HG02610 (cell line): Measurements from ENCODE around the gene NCR2.
"Not testable (repeated sequence)": the region's sequence is repeated elsewhere in the genome, so short reads cannot be mapped to it uniquely, and the experiment has no call there.

Experiments
- ATAC-seq: cut with Tn5 transposase; IDR thresholded peaks from one replicate; pipeline ENCODE4 v1.9.1; 2021; ENCODE audit warnings: mild to moderate bottlenecking, moderate library complexity; ENCODE audit not compliant: unreplicated experiment

Gene NCR2, protein sequence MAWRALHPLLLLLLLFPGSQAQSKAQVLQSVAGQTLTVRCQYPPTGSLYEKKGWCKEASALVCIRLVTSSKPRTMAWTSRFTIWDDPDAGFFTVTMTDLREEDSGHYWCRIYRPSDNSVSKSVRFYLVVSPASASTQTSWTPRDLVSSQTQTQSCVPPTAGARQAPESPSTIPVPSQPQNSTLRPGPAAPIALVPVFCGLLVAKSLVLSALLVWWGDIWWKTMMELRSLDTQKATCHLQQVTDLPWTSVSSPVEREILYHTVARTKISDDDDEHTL

GRCh38 chr6:41335296-41335695, at the start of gene NCR2:
TSS of gene NCR2 (plus strand) at chr6:41335608. CDS start at chr6:41335877, 269 bp downstream.
- ATAC-seq, result no peak

GRCh38 chr6:41286544-41287346, 48.7 kb upstream of the NCR2 start, which contains the start of gene TREM1:
TSS of gene TREM1 (minus strand) at chr6:41286682. CDS start at chr6:41286655, 27 bp downstream.
- no peak for ATAC-seq

DNA sequence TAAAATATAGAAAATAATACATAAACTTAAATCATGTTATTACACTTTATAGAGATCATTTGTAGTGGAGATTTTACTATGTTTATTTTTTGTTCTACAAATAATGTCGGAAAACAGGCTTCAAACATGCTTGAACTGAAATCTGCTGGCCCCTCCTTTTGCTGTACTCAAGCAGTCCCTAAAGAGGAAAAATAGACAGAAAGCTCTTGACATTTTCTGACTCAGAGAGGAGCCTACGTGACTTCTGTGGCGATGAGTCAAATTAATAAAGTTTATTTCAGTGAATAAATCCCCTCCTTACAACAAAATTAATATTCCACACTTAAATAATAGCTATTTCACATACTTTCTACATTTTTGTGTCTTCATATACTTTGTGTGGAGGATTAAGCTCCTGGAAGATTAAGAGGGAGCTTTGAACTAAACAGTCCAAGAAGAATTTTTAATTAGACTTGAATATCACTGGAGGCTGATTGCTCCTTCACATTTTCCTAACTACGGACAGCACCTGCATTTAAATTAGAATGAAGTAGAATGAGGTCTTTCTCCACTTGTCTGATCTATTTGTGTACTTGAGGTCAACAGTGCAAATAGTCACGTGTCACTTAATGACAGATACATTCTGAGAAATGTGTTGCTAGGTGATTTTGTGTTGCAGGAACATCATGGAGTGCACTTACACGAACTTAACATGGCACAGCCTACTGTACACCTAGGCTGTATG, 47.2 kb upstream of the NCR2 start:
- ATAC-seq, result no peak

GRCh38 chr6:41288754-41289129, 46.7 kb upstream of the NCR2 start:
- ATAC-seq, result no peak

GRCh38 chr6:41289815-41290214, 45.6 kb upstream of the NCR2 start:
- no peak for ATAC-seq

GRCh38 chr6:41291717-41292116, 43.7 kb upstream of the NCR2 start:
- no peak for ATAC-seq

GRCh38 chr6:41294214-41294872, 41.1 kb upstream of the NCR2 start:
- ATAC-seq, result no peak

GRCh38 chr6:41297248-41297647, 38.2 kb upstream of the NCR2 start:
- ATAC-seq, result not testable (repeated sequence)

DNA sequence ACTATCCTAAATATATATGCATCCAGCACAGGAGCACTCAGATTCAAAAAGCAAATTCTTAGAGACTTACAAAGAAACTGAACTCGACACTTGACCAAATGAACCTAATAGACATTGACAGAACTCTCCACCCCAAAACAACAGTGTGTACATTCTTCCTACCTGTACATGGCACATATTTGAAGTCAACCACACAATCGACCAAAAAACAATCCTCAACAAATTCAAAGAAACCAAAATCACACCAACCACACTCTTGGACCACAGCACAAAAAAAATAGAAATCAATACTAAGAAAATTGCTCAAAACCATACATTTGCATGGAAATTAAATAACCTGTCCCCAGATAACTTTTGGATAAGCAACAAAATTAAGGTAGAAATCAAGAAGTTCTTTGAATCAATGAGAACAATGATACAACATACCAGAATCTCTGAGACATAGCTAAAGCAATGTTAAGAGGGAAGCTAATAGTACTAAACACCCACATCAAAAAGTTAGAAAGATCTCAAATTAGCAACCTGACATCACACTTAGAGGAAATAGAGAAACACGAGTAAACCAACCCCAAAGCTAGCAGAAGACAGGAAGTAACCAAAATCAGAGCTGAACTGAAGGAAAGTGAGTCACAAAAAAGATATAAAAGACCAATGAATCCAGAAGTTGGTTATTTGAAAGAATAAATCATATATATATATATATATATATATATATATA, 36.5 kb upstream of the NCR2 start:
- no peak for ATAC-seq

- ATAC-seq, result no peak
These were observed 32.8 kb upstream of the NCR2 start for GRCh38 chr6:41302638-41303037.

DNA sequence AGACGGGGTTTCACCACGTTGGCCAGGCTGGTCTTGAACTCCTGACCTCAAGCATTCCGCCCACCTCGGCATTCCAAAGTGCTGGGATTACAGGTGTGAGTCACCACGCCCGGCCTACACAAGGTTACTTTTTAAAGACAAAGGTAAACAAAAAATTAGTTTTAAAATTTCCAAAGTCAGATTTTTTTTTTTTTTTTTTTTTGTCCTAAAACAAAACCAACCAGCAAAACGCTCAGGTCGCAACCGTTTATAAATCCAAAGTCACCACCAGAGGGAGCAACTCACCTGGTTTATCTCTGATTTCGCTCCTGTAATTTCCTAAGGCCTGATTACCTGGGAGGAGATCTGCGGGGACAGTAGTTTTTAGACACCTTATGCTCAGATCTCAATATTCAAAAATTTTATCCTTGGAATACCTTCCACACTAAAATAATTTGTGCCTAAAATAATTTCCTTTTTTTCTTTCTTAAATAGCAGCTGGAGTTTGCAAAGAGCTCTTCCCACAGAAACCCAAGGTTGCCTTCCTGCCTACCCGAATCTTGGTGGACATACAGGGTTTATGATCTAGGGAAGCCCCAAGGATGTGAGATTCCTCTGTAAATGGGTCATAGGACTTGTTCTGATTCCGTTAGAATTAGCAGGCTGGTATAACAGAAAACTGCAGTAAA, 29.1 kb upstream of the NCR2 start:
- no peak for ATAC-seq

GRCh38 chr6:41315203-41315602, 20.2 kb upstream of the NCR2 start:
- ATAC-seq, result no peak

DNA sequence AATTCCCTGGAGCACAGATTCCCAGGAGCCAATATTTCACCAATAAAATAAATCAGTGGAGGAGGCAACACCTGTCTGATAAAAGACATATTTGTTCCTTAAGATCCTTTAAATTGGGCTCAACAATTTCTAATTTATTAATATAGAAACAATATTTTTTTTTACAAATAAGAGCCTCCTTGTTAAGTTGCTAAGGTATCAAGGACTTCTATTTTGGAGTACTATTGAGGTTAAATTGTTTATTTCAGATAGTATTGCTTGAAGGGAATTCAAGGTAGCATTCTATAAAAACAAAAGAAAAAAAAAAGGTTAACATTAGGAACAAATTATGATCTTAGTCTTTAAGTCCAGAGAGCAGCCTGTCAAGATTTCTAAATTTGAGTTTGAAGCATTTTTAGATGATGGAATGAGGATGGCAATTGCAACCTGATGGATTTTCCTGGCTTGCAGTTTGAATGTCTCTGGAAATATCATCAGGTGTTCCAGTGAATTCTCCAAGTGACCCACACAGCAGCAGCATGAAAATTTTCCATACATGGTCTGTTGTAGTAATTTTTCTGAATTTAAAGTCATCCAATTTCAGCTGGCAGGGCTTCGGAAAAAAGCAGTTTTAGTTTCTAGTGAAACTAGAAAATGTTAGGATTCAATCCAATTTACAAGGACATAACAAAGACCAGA, 19.3 kb upstream of the NCR2 start:
- no peak for ATAC-seq

- ATAC-seq, result no peak
These were observed 17.2 kb upstream of the NCR2 start for GRCh38 chr6:41318261-41318653.

DNA sequence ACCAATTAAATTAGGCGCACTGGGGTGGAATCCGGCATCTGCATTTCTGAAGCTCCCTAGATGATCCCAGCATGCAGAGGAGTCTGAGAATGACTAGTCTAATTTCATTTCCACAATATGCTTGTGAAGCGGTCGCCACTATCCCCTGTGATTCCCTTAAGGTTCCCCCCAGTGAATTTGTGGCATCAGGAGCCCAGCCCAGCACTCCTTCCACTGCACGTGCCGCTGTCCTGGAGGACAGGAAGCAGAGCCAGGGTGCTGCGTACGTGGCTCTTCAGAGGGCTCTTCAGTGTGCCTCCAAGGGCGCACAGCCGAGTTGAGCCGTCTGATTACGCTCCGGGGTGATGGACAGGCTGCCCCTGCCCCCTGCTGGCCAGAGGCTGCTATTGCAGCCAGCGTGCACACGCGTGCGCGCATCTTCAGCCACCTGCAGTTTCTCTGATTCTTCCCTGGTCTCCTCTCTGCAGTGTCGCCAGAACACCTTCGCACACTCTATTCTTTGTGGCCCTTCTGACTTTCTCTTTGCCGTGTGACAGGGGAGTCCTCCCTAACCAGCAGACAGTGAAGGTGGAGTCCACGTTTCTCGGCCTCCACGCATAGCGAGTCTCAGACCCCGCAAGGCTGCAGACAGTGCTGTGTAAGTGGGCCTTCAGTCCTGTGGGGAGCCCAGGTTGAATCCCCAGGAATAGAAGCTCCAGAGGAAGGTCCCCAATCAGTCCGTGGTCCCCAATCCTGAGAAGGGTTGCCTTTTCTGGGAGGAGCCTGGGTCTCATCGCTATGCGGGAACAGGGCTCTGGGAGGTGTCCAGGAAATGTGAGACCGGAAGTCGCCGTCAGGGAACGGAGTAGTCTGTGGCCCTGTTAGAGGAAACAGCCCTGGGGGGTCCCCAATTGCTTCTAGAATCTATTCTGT, 16.5 kb upstream of the NCR2 start:
- ATAC-seq, result peak; percentile 88

GRCh38 chr6:41321183-41321582, 14.2 kb upstream of the NCR2 start:
- no peak for ATAC-seq

- no peak for ATAC-seq
These were observed 9.9 kb upstream of the NCR2 start for GRCh38 chr6:41325446-41326066.

- no peak for ATAC-seq
These were observed 9.3 kb upstream of the NCR2 start for GRCh38 chr6:41326092-41326491.
